ENCODE measurements around the gene SLAMF1. TPM values are rescaled to one million over a fixed set of nuclear protein-coding genes. Genes with fewer than 3 reads are reported as not detected.
"Not testable (repeated sequence)": the region's sequence is repeated elsewhere in the genome, so short reads cannot be mapped to it uniquely, and the experiment has no call there.

The SLAMF1 gene
- total RNA-seq, 1 donor from 2014 or later, result not detected

GRCh38 chr1:160629286-160630210 is 17.3 kb downstream of the SLAMF1 start:
- no peak for DNase-seq (ENCODE audit: low spot score, unreplicated experiment)
- Mint-ChIP-seq H3K4me1 (ENCODE audit: low read depth) (peaks cover 11% of the 10 kb centered on the region), H3K27ac (no peak overlapping the region), H3K4me3 (ENCODE audit: low read depth) (no peak overlapping the region), H3K36me3 (ENCODE audit: insufficient read depth) (no peaks in the 10 kb centered on the region), H3K9me3 (ENCODE audit: low read depth) (no peaks in the 10 kb centered on the region), H3K27me3 (peaks cover 4% of the 10 kb centered on the region)
- TF ChIP-seq CTCF (IDR thresholded peaks at IDR 0.05; ENCODE audit: unreplicated experiment), result no peak

- H3K4me3 Mint-ChIP-seq (ENCODE audit: low read depth), result no peak overlapping the region
- H3K36me3 Mint-ChIP-seq (ENCODE audit: insufficient read depth), result no peaks in the 10 kb centered on the region
- H3K9me3 Mint-ChIP-seq (ENCODE audit: low read depth), result no peaks in the 10 kb centered on the region
- H3K27ac Mint-ChIP-seq, result no peak overlapping the region
- peaks cover 4% of the 10 kb centered on the region for H3K27me3 Mint-ChIP-seq
- no peak for TF ChIP-seq CTCF (IDR thresholded peaks at IDR 0.05; ENCODE audit: unreplicated experiment)
- peaks cover 11% of the 10 kb centered on the region for H3K4me1 Mint-ChIP-seq (ENCODE audit: low read depth)
- DNase-seq (ENCODE audit: low spot score, unreplicated experiment), result no peak
Measured at GRCh38 chr1:160628799-160629263, 18.0 kb downstream of the SLAMF1 start.

- H3K27me3 Mint-ChIP-seq; H3K36me3 Mint-ChIP-seq (ENCODE audit: insufficient read depth); DNase-seq (ENCODE audit: low spot score, unreplicated experiment); H3K27ac Mint-ChIP-seq; H3K4me3 Mint-ChIP-seq (ENCODE audit: low read depth); H3K9me3 Mint-ChIP-seq (ENCODE audit: low read depth): not testable (repeated sequence)
- H3K4me1 Mint-ChIP-seq (ENCODE audit: low read depth), result peaks cover 11% of the 10 kb centered on the region
Measured at GRCh38 chr1:160627677-160628289, 19.1 kb downstream of the SLAMF1 start.

- TF ChIP-seq CTCF (IDR thresholded peaks at IDR 0.05; ENCODE audit: unreplicated experiment), result no peak
- Mint-ChIP-seq H3K27me3 (peaks cover 4% of the 10 kb centered on the region), H3K36me3 (ENCODE audit: insufficient read depth) (no peaks in the 10 kb centered on the region), H3K9me3 (ENCODE audit: low read depth) (no peaks in the 10 kb centered on the region), H3K4me1 (ENCODE audit: low read depth) (peaks cover 11% of the 10 kb centered on the region), H3K4me3 (ENCODE audit: low read depth) (no peak overlapping the region), H3K27ac (no peak overlapping the region)
- DNase-seq (ENCODE audit: low spot score, unreplicated experiment), result no peak
Measured at GRCh38 chr1:160626509-160627342, 20.1 kb downstream of the SLAMF1 start.

GRCh38 chr1:160625725-160626498 is 20.9 kb downstream of the SLAMF1 start:
- DNase-seq (ENCODE audit: low spot score, unreplicated experiment), result no peak
- no peaks in the 10 kb centered on the region for H3K9me3 Mint-ChIP-seq (ENCODE audit: low read depth)
- no peak overlapping the region for H3K4me3 Mint-ChIP-seq (ENCODE audit: low read depth)
- H3K4me1 Mint-ChIP-seq (ENCODE audit: low read depth), result peaks cover 10% of the 10 kb centered on the region
- H3K27ac Mint-ChIP-seq, result no peak overlapping the region
- no peak for TF ChIP-seq CTCF (IDR thresholded peaks at IDR 0.05; ENCODE audit: unreplicated experiment)
- H3K36me3 Mint-ChIP-seq (ENCODE audit: insufficient read depth), result no peaks in the 10 kb centered on the region
- peaks cover 4% of the 10 kb centered on the region for H3K27me3 Mint-ChIP-seq
